Pancreas (tissue), 10 donors: ENCODE results near the gene UBE3C. TPM values are rescaled to one million over a fixed set of nuclear protein-coding genes. Genes with fewer than 3 reads are reported as not detected.
A peak's percentile ranks its signal among the peaks of the same experiment; 100 is the strongest.

Source experiments
- ATAC-seq, 4 donors: fragments of 200-7000 bp; cut with Tn5 transposase; one replicate each; pipeline versions ENCODE4 v1.8.0 to v1.9.1; 2020; ENCODE audit warnings: mild to moderate bottlenecking in 4 of 4, moderate library complexity in 4 of 4
- DNase-seq, 6 donors: peaks; one replicate each; pipeline ENCODE4 v3.0.0-alpha.2; 2020
- FAIRE-seq: peaks from 2 replicates; lab custom pipeline; 2012; peaks lifted over from hg19 to GRCh38; lab: Jason Lieb, UNC
- H3K27ac ChIP-seq, 4 donors: fragments of 200-600 bp; sonication (generic); 1 replicate in 3 of 4; 2 replicates in 1 of 4; pipeline versions ENCODE4 v1.5.0 to v1.8.0; 2020
- H3K27me3 ChIP-seq, 4 donors: fragments of 200-600 bp; one replicate each; pipeline ENCODE4 v1.8.0; 2021
- H3K36me3 ChIP-seq, 3 donors: fragments of 200-600 bp; sonication (generic) in 1 of 3; one replicate each; pipeline versions ENCODE4 v1.5.0 to v1.8.0; 2020 to 2021
- H3K4me1 ChIP-seq, 3 donors: fragments of 200-600 bp; one replicate each; pipeline ENCODE4 v1.8.0; 2021
- H3K4me3 ChIP-seq, 4 donors: fragments of 200-600 bp; sonication (generic) in 2 of 4; one replicate each; pipeline versions ENCODE4 v1.5.0 to v1.8.0; 2020 to 2021
- H3K9me3 ChIP-seq, 4 donors: fragments of 200-600 bp; one replicate each; pipeline ENCODE4 v1.8.0; 2021
- WGBS, 2 donors: extraction: QIAGEN DNeasy Blood & Tissue Kit; methylation state at CpG; one replicate each; pipeline ENCODE4 v1.1.7; 2013; 5-methylcytosine and 5-hydroxymethylcytosine counted together
- intact Hi-C, 3 donors: fragments of 100-400 bp; cut with DNase I; formaldehyde crosslinking; loops; one replicate each; pipeline versions ENCODE4 v1.11.1 to v1.14.2; 2022
- polyA plus RNA-seq, 2 donors: library from polyadenylated mRNA; stranded (reverse); fragments of 200-250 nt; gene quantifications; one replicate each; pipeline ENCODE4 v1.2.3, GENCODE V29; 2013
- total RNA-seq, 6 donors: library from RNA; stranded (reverse); fragmentation: NEBNext Ultra II Directional in 4 of 6; extraction: Animal tissue kit (Norgen Biotek cat#: 25700) in 4 of 6; gene quantifications; one replicate each; pipeline versions ENCODE4 v1.2.1 to v1.2.4, GENCODE V29; 2021 to 2023
- TF ChIP-seq, protein P1 (sequence below), 4 donors: fragments of 200-600 bp; sonication (generic) in 3 of 4; IDR thresholded peaks; one replicate each; pipeline versions ENCODE4 v1.5.0 to v1.8.0; 2021; ENCODE audit warnings: antibody characterized with exemption in 4 of 4
- donor health status: healthy with polysubstance abuse.
- donor health status: DM: no; HTN: no; CAD: no; lungs with moderate emphysema.
- donor health status: DM: no; HTN: no; CAD: no.
- donor health status: control.
- donor health status: control.
- donor health status: Bipolar disorder and iron deficiency.
- donor health status: DM: yes; HTN: yes; CAD: no.
- donor health status: DM: no; HTN: no; CAD: no.
- donor health status: DM: no; HTN: no; CAD: no.
- donor health status: DM: yes; HTN: yes; CAD: no.

The UBE3C gene
- total and polyA plus RNA-seq, 8 donors, result 12.1 to 36.1 (median 23.1) TPM

GRCh38 chr7:157309988-157310668 lies 171.4 kb downstream of the UBE3C start:
- H3K36me3 ChIP-seq, result no peaks in the 10 kb centered on the region
- no peak for DNase-seq
- H3K27ac ChIP-seq, result peak overlapping the region in 3 of 4 donors; percentile 33 to 66 (median 66)
- intact Hi-C loops, result no loop called here
- no peaks in the 10 kb centered on the region for H3K9me3 ChIP-seq
- WGBS, 2 donors, result 51 to 52% methylated on average over 10 of the region's 10 CpGs
- H3K27me3 ChIP-seq, result no peaks in the 10 kb centered on the region
- peak in 3 of 4 donors; percentile 53 to 80 (median 71) for ATAC-seq
- no peak for FAIRE-seq
- no peak overlapping the region for H3K4me3 ChIP-seq
- TF ChIP-seq, protein P1, sequence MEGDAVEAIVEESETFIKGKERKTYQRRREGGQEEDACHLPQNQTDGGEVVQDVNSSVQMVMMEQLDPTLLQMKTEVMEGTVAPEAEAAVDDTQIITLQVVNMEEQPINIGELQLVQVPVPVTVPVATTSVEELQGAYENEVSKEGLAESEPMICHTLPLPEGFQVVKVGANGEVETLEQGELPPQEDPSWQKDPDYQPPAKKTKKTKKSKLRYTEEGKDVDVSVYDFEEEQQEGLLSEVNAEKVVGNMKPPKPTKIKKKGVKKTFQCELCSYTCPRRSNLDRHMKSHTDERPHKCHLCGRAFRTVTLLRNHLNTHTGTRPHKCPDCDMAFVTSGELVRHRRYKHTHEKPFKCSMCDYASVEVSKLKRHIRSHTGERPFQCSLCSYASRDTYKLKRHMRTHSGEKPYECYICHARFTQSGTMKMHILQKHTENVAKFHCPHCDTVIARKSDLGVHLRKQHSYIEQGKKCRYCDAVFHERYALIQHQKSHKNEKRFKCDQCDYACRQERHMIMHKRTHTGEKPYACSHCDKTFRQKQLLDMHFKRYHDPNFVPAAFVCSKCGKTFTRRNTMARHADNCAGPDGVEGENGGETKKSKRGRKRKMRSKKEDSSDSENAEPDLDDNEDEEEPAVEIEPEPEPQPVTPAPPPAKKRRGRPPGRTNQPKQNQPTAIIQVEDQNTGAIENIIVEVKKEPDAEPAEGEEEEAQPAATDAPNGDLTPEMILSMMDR (IDR thresholded peaks at IDR 0.05), result no peak
- no peaks in the 10 kb centered on the region for H3K4me1 ChIP-seq

- Histone ChIP-seq H3K4me3 (no peak overlapping the region), H3K9me3 (no peaks in the 10 kb centered on the region), H3K27me3 (no peaks in the 10 kb centered on the region), H3K27ac (peak overlapping the region in 3 of 4 donors; percentile 33 to 66 (median 66)), H3K4me1 (no peaks in the 10 kb centered on the region), H3K36me3 (no peaks in the 10 kb centered on the region)
- DNase-seq (no peak), FAIRE-seq (no peak), ATAC-seq (peak in 3 of 4 donors; percentile 15 to 52 (median 41))
- TF ChIP-seq, protein P1 (IDR thresholded peaks at IDR 0.05), result no peak
- 64 to 70% methylated on average over 7 of the region's 7 CpGs for WGBS, 2 donors
- intact Hi-C loops, result no loop called here
These were observed 172.0 kb downstream of the UBE3C start for GRCh38 chr7:157310676-157311185.

DNA sequence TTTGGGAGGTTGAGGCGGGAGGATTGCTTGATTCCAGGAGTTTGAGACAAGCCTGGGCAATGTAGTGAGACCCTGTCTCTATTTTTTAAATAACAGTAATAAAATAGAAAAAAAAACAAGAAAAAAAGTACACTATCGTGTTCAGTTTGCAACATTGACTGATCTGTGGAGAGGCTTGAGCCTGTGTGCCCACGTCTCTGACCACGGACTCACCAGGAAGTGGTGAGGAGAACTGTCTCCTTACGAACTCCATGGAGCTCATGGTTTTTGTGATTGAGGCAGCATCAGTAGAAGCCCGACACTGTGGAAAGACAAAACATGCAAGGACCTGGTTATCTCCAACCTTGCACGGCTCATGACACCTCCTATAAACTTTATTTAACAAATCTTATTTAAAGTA lies 174.2 kb downstream of the UBE3C start:
- no peaks in the 10 kb centered on the region for H3K36me3 ChIP-seq
- DNase-seq, result no peak
- 71 to 74% methylated on average over 7 of the region's 7 CpGs for WGBS, 2 donors
- no peak for FAIRE-seq
- TF ChIP-seq, protein P1 (IDR thresholded peaks at IDR 0.05), result no peak
- no peaks in the 10 kb centered on the region for H3K9me3 ChIP-seq
- no peak overlapping the region for H3K4me3 ChIP-seq
- H3K27ac ChIP-seq, result no peak overlapping the region
- ATAC-seq, result no peak
- no peaks in the 10 kb centered on the region for H3K4me1 ChIP-seq
- intact Hi-C loops, result no loop called here
- no peaks in the 10 kb centered on the region for H3K27me3 ChIP-seq

DNA sequence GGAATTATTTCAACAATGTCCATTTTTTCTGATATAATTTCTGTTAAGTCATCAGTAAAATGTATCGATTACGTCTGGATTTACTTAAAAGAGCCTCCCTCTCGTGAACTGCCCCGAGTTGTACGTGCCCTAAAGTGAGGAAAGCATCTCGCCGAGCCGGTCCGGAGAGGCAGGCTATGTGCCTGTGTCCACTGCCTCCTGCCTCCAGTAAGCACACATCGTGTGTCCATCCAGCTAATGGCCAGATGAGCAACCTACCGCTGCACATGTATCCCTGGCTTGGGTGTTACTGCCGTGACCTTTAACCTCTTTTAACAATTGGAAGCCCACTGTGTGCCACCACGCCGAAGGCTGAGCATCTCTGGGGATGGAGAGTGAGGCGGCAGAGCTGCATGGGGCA lies 174.9 kb downstream of the UBE3C start:
- no peaks in the 10 kb centered on the region for H3K27me3 ChIP-seq
- DNase-seq (no peak), ATAC-seq (no peak), FAIRE-seq (no peak)
- TF ChIP-seq, protein P1 (IDR thresholded peaks at IDR 0.05), result no peak
- no peaks in the 10 kb centered on the region for H3K4me1 ChIP-seq
- H3K27ac ChIP-seq, result no peak overlapping the region
- no peak overlapping the region for H3K4me3 ChIP-seq
- H3K36me3 ChIP-seq, result no peaks in the 10 kb centered on the region
- intact Hi-C loops, result no loop called here
- 86 to 91% methylated on average over 15 of the region's 15 CpGs for WGBS, 2 donors
- H3K9me3 ChIP-seq, result no peaks in the 10 kb centered on the region
